HCT116 (cell line): Measurements from ENCODE around the gene CALN1. TPM values are rescaled to one million over a fixed set of nuclear protein-coding genes. Genes with fewer than 3 reads are reported as not detected.

Experiments used
- ATAC-seq: fragments of 200-7000 bp; cut with Tn5 transposase; 2 replicates; pipeline ENCODE4 v1.9.1; 2020; ENCODE audit warnings: mild to moderate bottlenecking, moderate library complexity
- BruUV-seq: library from RNA; stranded (reverse); fragments of 400-500 nt; replicated peaks from 2 replicates; lab custom pipeline; 2021; lab: Mats Ljungman, UMichigan
- CTCF ChIA-PET: fragments of 300-600 bp; sonication (Branson Sonifier 250); formaldehyde crosslinking; loops from one replicate; lab custom pipeline; 2021; ENCODE audit warnings: antibody characterized with exemption; lab: Charles Lee
- POLR2A ChIA-PET: fragments of 300-600, 350-600 bp; sonication (Branson Sonifier 250); formaldehyde crosslinking; loops from one replicate; lab custom pipeline; 2021; ENCODE audit warnings: antibody characterized with exemption; lab: Charles Lee
- RAD21 ChIA-PET, 2 experiments: fragments of 300-600 bp; sonication (Branson Sonifier 250); formaldehyde crosslinking; loops; one replicate each; lab custom pipeline; 2023; ENCODE audit warnings: low total read pairs in 2 of 2; ENCODE audit not compliant: uncharacterized antibody in 2 of 2, unreplicated experiment in 2 of 2, low non-redundant PET in 1 of 2; lab: Charles Lee
- DNase-seq: peaks from one replicate; pipeline ENCODE4 v3.0.0-alpha.2; 2010; ENCODE audit warnings: low read depth, low spot score
- H2AFZ ChIP-seq: fragments of 200-600 bp; shearing (Covaris generic), sonication (generic); 2 replicates; pipeline ENCODE4 v1.6.1; 2017; ENCODE audit warnings: low read depth, mixed run types, mixed read lengths, antibody characterized with exemption, low read length; ENCODE audit not compliant: poor library complexity, severe bottlenecking
- H3K27ac ChIP-seq: 2 replicates; pipeline ENCODE4 v1.5.1; 2012; ENCODE audit warnings: low read depth, low read length
- H3K27me3 ChIP-seq: fragments of 200-600 bp; sonication (generic); 2 replicates; pipeline ENCODE4 v1.6.1; 2016; ENCODE audit warnings: mixed run types, low read length, mixed read lengths; ENCODE audit not compliant: insufficient read depth
- H3K36me3 ChIP-seq, 2 experiments: fragments of 200-500 bp in 1 of 2; fragments of 200-600 bp in 1 of 2; sonication (Bioruptor generic) in 1 of 2; sonication (generic) in 1 of 2; 2 replicates each; pipeline versions ENCODE4 v1.5.1 to v1.6.1; 2014 to 2016; ENCODE audit warnings: low read length in 2 of 2, inconsistent platforms in 1 of 2, mixed read lengths in 1 of 2, mixed run types in 1 of 2; ENCODE audit not compliant: insufficient read depth in 2 of 2, control insufficient read depth in 1 of 2
- H3K4me1 ChIP-seq, 2 experiments: fragments of 200-600 bp in 1 of 2; sonication (generic) in 1 of 2; 2 replicates each; pipeline versions ENCODE4 v1.5.1 to v1.6.1; 2012 to 2017; ENCODE audit warnings: low read length in 2 of 2, inconsistent platforms in 1 of 2, mild to moderate bottlenecking in 1 of 2, mixed read lengths in 1 of 2, mixed run types in 1 of 2, moderate library complexity in 1 of 2; ENCODE audit not compliant: insufficient read depth in 2 of 2, control insufficient read depth in 1 of 2
- H3K4me2 ChIP-seq: fragments of 200-600 bp; sonication (generic); 2 replicates; pipeline ENCODE4 v1.6.1; 2017; ENCODE audit warnings: mixed run types, low read length, mixed read lengths
- H3K4me3 ChIP-seq, 2 experiments: fragments of 200-600 bp in 1 of 2; sonication (generic) in 1 of 2; replicated peaks in 1 of 2; 2 replicates each; pipeline ENCODE4 v1.5.1; 2011 to 2016; ENCODE audit warnings: low read length in 2 of 2, control low read depth in 1 of 2, low read depth in 1 of 2, mild to moderate bottlenecking in 1 of 2, mixed read lengths in 1 of 2, mixed run types in 1 of 2
- H3K79me2 ChIP-seq: fragments of 200-600 bp; sonication (generic); 2 replicates; pipeline ENCODE4 v1.6.1; 2017; ENCODE audit warnings: mild to moderate bottlenecking, mixed run types, low read length, moderate library complexity, mixed read lengths; ENCODE audit not compliant: insufficient read depth
- H3K9ac ChIP-seq: fragments of 200-600 bp; sonication (generic); 2 replicates; pipeline ENCODE4 v1.6.1; 2016; ENCODE audit warnings: low read length, mixed read lengths
- H3K9me2 ChIP-seq: fragments of 200-600 bp; sonication (generic), shearing (Covaris generic); 2 replicates; pipeline ENCODE4 v1.6.1; 2017; ENCODE audit warnings: mixed run types, mild to moderate bottlenecking, moderate library complexity; ENCODE audit not compliant: insufficient read depth
- H3K9me3 ChIP-seq, 2 experiments: fragments of 200-500 bp in 1 of 2; fragments of 200-600 bp in 1 of 2; sonication (Bioruptor generic) in 1 of 2; sonication (generic) in 1 of 2; 2 replicates each; pipeline ENCODE4 v1.6.1; 2014 to 2017; ENCODE audit warnings: low read length in 2 of 2, mixed read lengths in 2 of 2, inconsistent platforms in 1 of 2, low read depth in 1 of 2, mild to moderate bottlenecking in 1 of 2, mixed run types in 1 of 2, moderate library complexity in 1 of 2; ENCODE audit not compliant: control insufficient read depth in 1 of 2, insufficient read depth in 1 of 2
- H4K20me1 ChIP-seq: fragments of 200-600 bp; sonication (generic), shearing (Covaris generic); 2 replicates; pipeline ENCODE4 v1.6.1; 2017; ENCODE audit warnings: mixed run types, mild to moderate bottlenecking, moderate library complexity; ENCODE audit not compliant: insufficient read depth
- CEBPB ChIP-seq: IDR thresholded peaks from 2 replicates; pipeline ENCODE4 v1.6.1; 2012; ENCODE audit warnings: low read depth
- CTCF ChIP-seq, 3 experiments: fragments of 200-600 bp in 1 of 3; sonication (generic) in 1 of 3; IDR thresholded peaks in 2 of 3; conservative IDR thresholded peaks in 1 of 3; 2 replicates each; pipeline ENCODE4 v1.5.1; 2012 to 2017; ENCODE audit warnings: low read depth in 2 of 3, low read length in 2 of 3, antibody characterized with exemption in 1 of 3, borderline replicate concordance in 1 of 3, control low read depth in 1 of 3, mild to moderate bottlenecking in 1 of 3, mixed read lengths in 1 of 3, mixed run types in 1 of 3, moderate library complexity in 1 of 3; ENCODE audit not compliant: insufficient read depth in 1 of 3
- ELF1 ChIP-seq: IDR thresholded peaks from 2 replicates; pipeline ENCODE4 v1.6.1; 2012; ENCODE audit warnings: low read depth, borderline replicate concordance
- EZH2 ChIP-seq: fragments of 200-600 bp; sonication (generic); IDR thresholded peaks from 2 replicates; pipeline ENCODE4 v1.6.1; 2017; ENCODE audit warnings: antibody characterized with exemption, mixed run types
- EZH2phosphoT487 ChIP-seq: fragments of 200-600 bp; IDR thresholded peaks from 2 replicates; pipeline ENCODE4 v1.6.1; 2018; ENCODE audit warnings: antibody characterized with exemption, borderline replicate concordance
- FOSL1 ChIP-seq: IDR thresholded peaks from 2 replicates; pipeline ENCODE4 v1.6.1; 2012; ENCODE audit warnings: low read depth
- JUND ChIP-seq: IDR thresholded peaks from 2 replicates; pipeline ENCODE4 v1.6.1; 2012
- POLR2A ChIP-seq: IDR thresholded peaks from 2 replicates; pipeline ENCODE4 v1.7.0; 2011; ENCODE audit warnings: borderline replicate concordance; ENCODE audit not compliant: insufficient read depth, insufficient read length; ENCODE audit errors: extremely low read depth
- POLR2AphosphoS5 ChIP-seq: IDR thresholded peaks from 2 replicates; pipeline ENCODE4 v1.6.1; 2011; ENCODE audit warnings: mild to moderate bottlenecking, low read depth, low read length, moderate library complexity
- TCF7L2 ChIP-seq: IDR thresholded peaks from 2 replicates; pipeline ENCODE4 v1.7.0; 2011; ENCODE audit warnings: borderline replicate concordance, inconsistent platforms; ENCODE audit not compliant: insufficient read depth, insufficient read length; ENCODE audit errors: extremely low read depth
- ZBTB33 ChIP-seq: IDR thresholded peaks from 2 replicates; pipeline ENCODE4 v1.6.1; 2011; ENCODE audit warnings: mild to moderate bottlenecking, low read length, moderate library complexity; ENCODE audit not compliant: insufficient replicate concordance; ENCODE audit errors: extremely low read depth
- ZFX ChIP-seq: fragments of 450-650 bp; IDR thresholded peaks from 2 replicates; pipeline ENCODE4 v1.6.1; 2017
- intact Hi-C: fragments of 100-400 bp; cut with micrococcal nuclease; formaldehyde crosslinking; loops from 2 replicates; pipeline ENCODE4 v1.10.0; 2022
- total RNA-seq: library from RNA; stranded (reverse); gene quantifications from one replicate; pipeline ENCODE4 v1.2.1, GENCODE V29; 2021; ENCODE audit not compliant: unreplicated experiment

The CALN1 gene
- total RNA-seq, 1 experiment from 2014 or later: 0.17 TPM

GRCh38 chr7:72048420-72048819, 363.7 kb downstream of the CALN1 start:
- no peaks in the 10 kb centered on the region for H4K20me1 ChIP-seq
- H3K4me2 ChIP-seq: no peak overlapping the region
- H3K36me3 ChIP-seq: no peaks in the 10 kb centered on the region
- H3K4me3 ChIP-seq: no peak overlapping the region
- no peaks in the 10 kb centered on the region for H3K27me3 ChIP-seq
- no peaks in the 10 kb centered on the region for H3K4me1 ChIP-seq
- H3K79me2 ChIP-seq: no peaks in the 10 kb centered on the region
- ATAC-seq: no peak
- H3K27ac ChIP-seq: no peak overlapping the region
- ChIA-PET CTCF (no interaction called here), POLR2A (no interaction called here), RAD21 (no interaction called here)
- intact Hi-C loops: no loop called here
- peaks cover 0 to 5% of the 10 kb centered on the region in 2 experiments; a peak in 2 of 4 replicates for H3K9me3 ChIP-seq
- H3K9me2 ChIP-seq: no peaks in the 10 kb centered on the region
- no peak for DNase-seq
- no peak overlapping the region for H2AFZ ChIP-seq
- BruUV-seq: no TSS peak
- H3K9ac ChIP-seq: no peak overlapping the region
- TF ChIP-seq POLR2A (no peak), EZH2 (no peak), CEBPB (no peak), POLR2AphosphoS5 (no peak), JUND (no peak)

- Histone ChIP-seq H3K4me3 (no peak overlapping the region), H3K9ac (no peak overlapping the region), H3K27ac (no peak overlapping the region), H2AFZ (no peak overlapping the region), H3K4me1 (no peaks in the 10 kb centered on the region), H3K27me3 (no peaks in the 10 kb centered on the region), H3K9me2 (no peaks in the 10 kb centered on the region), H3K4me2 (no peak overlapping the region), H3K9me3 (peaks cover 0 to 1% of the 10 kb centered on the region in 2 experiments; a peak in 2 of 4 replicates), H3K79me2 (no peaks in the 10 kb centered on the region), H3K36me3 (no peaks in the 10 kb centered on the region), H4K20me1 (no peaks in the 10 kb centered on the region)
- ChIA-PET RAD21 (no interaction called here), CTCF (no interaction called here), POLR2A (no interaction called here)
- TF ChIP-seq ZFX: no peak
- TF ChIP-seq FOSL1: no peak
- no peak for TF ChIP-seq TCF7L2
- TF ChIP-seq CTCF (IDR thresholded peaks at IDR 0.05 in 2 of 3, conservative IDR thresholded peaks at IDR 0.05 in 1 of 3; ENCODE audit: borderline replicate concordance in 1 of 3, insufficient read depth in 1 of 3, low read depth in 2 of 3, low read length in 2 of 3): no peak
- no peak for TF ChIP-seq EZH2phosphoT487
- no peak for TF ChIP-seq ELF1
- no peak for TF ChIP-seq POLR2A
- no peak for TF ChIP-seq ZBTB33
- DNase-seq (no peak), ATAC-seq (no peak)
- BruUV-seq: no TSS peak
- intact Hi-C loops: no loop called here
Measured at GRCh38 chr7:72042855-72043254, 369.3 kb downstream of the CALN1 start.
